ENCODE measurements around the gene SEPHS2. TPM values are rescaled to one million over a fixed set of nuclear protein-coding genes. Genes with fewer than 3 reads are reported as not detected.

Gene SEPHS2
- total RNA-seq, 1 donor from 2014 or later: 42.6 TPM

DNA sequence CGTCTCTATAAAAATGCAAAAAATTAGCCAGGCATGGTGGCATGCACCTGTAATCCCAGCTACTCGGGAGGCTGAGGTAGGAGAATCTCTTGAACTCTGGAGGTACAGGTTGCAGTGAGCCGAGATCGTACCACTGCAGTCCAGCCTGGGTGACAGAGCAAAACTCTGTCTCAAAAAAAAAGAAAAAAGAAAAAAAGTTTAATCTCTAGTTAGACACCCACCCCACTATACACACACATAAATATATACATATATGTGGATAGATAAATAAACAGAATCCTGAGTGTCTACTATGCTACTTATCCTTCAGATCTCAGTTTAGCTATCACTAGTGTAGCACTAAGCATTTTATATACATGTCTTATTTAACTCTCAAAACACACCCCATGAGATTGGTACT, 45.6 kb upstream of the SEPHS2 start:
- no peaks in the 10 kb centered on the region for H3K36me3 Mint-ChIP-seq (ENCODE audit: insufficient read depth)
- DNase-seq (ENCODE audit: low spot score, unreplicated experiment): no peak
- H3K4me1 Mint-ChIP-seq (ENCODE audit: low read depth): peaks cover 4% of the 10 kb centered on the region
- peaks cover 4% of the 10 kb centered on the region for H3K27me3 Mint-ChIP-seq
- TF ChIP-seq, protein P1, sequence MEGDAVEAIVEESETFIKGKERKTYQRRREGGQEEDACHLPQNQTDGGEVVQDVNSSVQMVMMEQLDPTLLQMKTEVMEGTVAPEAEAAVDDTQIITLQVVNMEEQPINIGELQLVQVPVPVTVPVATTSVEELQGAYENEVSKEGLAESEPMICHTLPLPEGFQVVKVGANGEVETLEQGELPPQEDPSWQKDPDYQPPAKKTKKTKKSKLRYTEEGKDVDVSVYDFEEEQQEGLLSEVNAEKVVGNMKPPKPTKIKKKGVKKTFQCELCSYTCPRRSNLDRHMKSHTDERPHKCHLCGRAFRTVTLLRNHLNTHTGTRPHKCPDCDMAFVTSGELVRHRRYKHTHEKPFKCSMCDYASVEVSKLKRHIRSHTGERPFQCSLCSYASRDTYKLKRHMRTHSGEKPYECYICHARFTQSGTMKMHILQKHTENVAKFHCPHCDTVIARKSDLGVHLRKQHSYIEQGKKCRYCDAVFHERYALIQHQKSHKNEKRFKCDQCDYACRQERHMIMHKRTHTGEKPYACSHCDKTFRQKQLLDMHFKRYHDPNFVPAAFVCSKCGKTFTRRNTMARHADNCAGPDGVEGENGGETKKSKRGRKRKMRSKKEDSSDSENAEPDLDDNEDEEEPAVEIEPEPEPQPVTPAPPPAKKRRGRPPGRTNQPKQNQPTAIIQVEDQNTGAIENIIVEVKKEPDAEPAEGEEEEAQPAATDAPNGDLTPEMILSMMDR (IDR thresholded peaks at IDR 0.05; ENCODE audit: unreplicated experiment): no peak
- H3K27ac Mint-ChIP-seq: no peak overlapping the region
- no peaks in the 10 kb centered on the region for H3K9me3 Mint-ChIP-seq (ENCODE audit: low read depth)
- no peak overlapping the region for H3K4me3 Mint-ChIP-seq (ENCODE audit: low read depth)

DNA sequence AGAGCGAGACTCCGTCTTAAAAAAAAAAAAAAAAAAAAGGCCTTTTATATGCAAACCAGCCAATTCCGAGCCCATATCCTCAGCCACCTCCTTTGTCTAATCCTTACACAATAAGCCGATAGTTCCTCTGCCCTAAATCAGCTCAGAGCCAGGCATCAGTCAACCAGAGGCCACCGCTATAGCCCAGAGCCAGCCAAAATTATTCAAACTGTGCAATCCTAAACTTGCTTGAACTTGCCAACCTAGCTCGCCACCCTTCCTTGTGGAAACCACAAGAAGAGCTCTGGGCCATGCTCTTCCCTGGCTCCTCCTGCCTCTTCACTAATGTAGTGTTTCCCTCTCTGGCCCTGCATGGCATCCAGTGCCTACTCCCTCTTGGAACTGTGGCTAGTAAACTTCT, 44.5 kb upstream of the SEPHS2 start:
- Mint-ChIP-seq H3K36me3 (ENCODE audit: insufficient read depth) (no peaks in the 10 kb centered on the region), H3K9me3 (ENCODE audit: low read depth) (no peaks in the 10 kb centered on the region), H3K27me3 (peaks cover 4% of the 10 kb centered on the region), H3K4me1 (ENCODE audit: low read depth) (peaks cover 4% of the 10 kb centered on the region), H3K4me3 (ENCODE audit: low read depth) (no peak overlapping the region), H3K27ac (no peak overlapping the region)
- TF ChIP-seq, protein P1 (IDR thresholded peaks at IDR 0.05; ENCODE audit: unreplicated experiment): no peak
- no peak for DNase-seq (ENCODE audit: low spot score, unreplicated experiment)

GRCh38 chr16:30488764-30489605, 43.3 kb upstream of the SEPHS2 start:
- Mint-ChIP-seq H3K36me3 (ENCODE audit: insufficient read depth) (no peaks in the 10 kb centered on the region), H3K27me3 (no peaks in the 10 kb centered on the region), H3K4me1 (ENCODE audit: low read depth) (peaks cover 4% of the 10 kb centered on the region), H3K9me3 (ENCODE audit: low read depth) (no peaks in the 10 kb centered on the region), H3K4me3 (ENCODE audit: low read depth) (no peak overlapping the region), H3K27ac (no peak overlapping the region)
- peak; percentile 13 for DNase-seq (ENCODE audit: low spot score, unreplicated experiment)
- TF ChIP-seq, protein P1 (IDR thresholded peaks at IDR 0.05; ENCODE audit: unreplicated experiment): no peak

- TF ChIP-seq, protein P1 (IDR thresholded peaks at IDR 0.05; ENCODE audit: unreplicated experiment): no peak
- no peak overlapping the region for H3K27ac Mint-ChIP-seq
- no peak overlapping the region for H3K4me3 Mint-ChIP-seq (ENCODE audit: low read depth)
- no peaks in the 10 kb centered on the region for H3K9me3 Mint-ChIP-seq (ENCODE audit: low read depth)
- DNase-seq (ENCODE audit: low spot score, unreplicated experiment): no peak
- peaks cover 4% of the 10 kb centered on the region for H3K4me1 Mint-ChIP-seq (ENCODE audit: low read depth)
- no peaks in the 10 kb centered on the region for H3K36me3 Mint-ChIP-seq (ENCODE audit: insufficient read depth)
- no peaks in the 10 kb centered on the region for H3K27me3 Mint-ChIP-seq
Measured at GRCh38 chr16:30485818-30486436, 40.3 kb upstream of the SEPHS2 start.

GRCh38 chr16:30484887-30485286, 39.2 kb upstream of the SEPHS2 start:
- no peaks in the 10 kb centered on the region for H3K27me3 Mint-ChIP-seq
- no peaks in the 10 kb centered on the region for H3K9me3 Mint-ChIP-seq (ENCODE audit: low read depth)
- DNase-seq (ENCODE audit: low spot score, unreplicated experiment): no peak
- H3K36me3 Mint-ChIP-seq (ENCODE audit: insufficient read depth): no peaks in the 10 kb centered on the region
- peaks cover 4% of the 10 kb centered on the region for H3K4me1 Mint-ChIP-seq (ENCODE audit: low read depth)
- no peak overlapping the region for H3K4me3 Mint-ChIP-seq (ENCODE audit: low read depth)
- TF ChIP-seq, protein P1 (IDR thresholded peaks at IDR 0.05; ENCODE audit: unreplicated experiment): no peak
- H3K27ac Mint-ChIP-seq: no peak overlapping the region
